ENCODE data around the gene ALG6.
"Not testable (repeated sequence)": the region's sequence is repeated elsewhere in the genome, so short reads cannot be mapped to it uniquely, and the experiment has no call there.

Gene ALG6

DNA sequence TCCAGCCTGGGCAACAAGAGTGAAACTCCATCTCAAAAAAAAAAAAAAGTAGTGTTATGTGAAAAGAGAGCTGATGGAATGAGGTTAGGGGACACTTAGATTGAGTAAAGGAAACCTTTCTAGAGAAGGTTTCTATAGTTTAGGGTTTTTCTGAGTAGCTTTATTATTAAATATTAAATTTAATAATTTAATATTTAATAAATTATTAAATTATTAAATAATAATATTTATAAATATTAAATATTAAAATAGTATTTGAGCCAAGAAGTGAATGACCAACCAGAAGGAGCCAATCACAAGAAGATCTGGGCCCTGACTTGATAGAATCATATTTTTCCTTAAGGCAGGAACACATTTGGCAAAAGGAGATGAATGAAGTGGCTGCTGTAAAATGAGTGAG is 50.7 kb downstream of the ALG6 start:
- no peak for DNase-seq

GRCh38 chr1:63420746-63421145 is 53.3 kb downstream of the ALG6 start:
- not testable (repeated sequence) for DNase-seq

GRCh38 chr1:63423649-63424048 is 56.2 kb downstream of the ALG6 start:
- no peak for DNase-seq

GRCh38 chr1:63428815-63429214 is 61.4 kb downstream of the ALG6 start:
- no peak for DNase-seq

- no peak for DNase-seq
These were observed 61.9 kb downstream of the ALG6 start for GRCh38 chr1:63429281-63429680.

GRCh38 chr1:63435161-63435560 is 67.7 kb downstream of the ALG6 start:
- DNase-seq: no peak

GRCh38 chr1:63442141-63442475 is 74.7 kb downstream of the ALG6 start:
- no peak for DNase-seq

DNA sequence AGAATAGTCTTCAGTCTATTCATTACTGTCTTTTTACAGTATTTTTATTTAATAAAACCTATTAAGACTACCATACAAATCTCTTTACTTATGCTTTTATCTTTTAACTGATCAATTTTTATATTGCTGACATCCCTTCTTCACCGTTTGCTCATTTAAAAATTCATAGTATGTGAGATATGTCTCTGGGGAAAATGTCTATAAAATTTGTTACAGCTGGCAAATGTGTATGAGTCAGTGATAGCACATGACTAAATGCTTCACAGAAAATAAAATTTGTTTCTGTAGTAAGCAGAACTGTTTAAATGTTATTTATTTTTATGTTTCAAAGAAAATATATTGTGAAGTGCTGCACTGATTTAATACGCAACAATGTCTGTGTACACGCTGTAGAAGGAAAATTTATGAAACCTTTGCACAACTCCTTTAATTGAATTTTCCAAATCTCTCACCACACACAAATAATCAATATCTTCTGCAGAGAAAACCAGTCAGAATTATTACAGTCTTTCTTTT is 81.4 kb downstream of the ALG6 start:
- no peak for DNase-seq

DNA sequence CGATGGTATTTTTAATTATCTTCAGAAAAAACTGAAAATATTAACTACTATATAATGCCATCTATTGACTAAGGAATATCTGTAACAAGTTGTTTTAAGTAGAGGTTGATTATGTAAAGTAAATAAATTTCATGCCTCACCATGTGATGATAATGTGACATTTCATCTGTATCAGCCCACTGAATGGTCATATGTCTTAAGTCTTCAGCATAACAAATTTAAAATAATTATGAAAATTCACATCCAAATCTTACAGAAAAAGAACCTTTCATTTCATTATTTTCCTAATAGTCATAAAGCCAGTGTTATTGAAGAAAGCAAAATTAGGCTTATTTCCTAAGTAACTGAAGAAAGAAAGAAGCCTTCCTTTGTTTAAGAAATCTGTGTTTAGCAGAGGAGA is 83.0 kb downstream of the ALG6 start:
- DNase-seq: no peak

DNA sequence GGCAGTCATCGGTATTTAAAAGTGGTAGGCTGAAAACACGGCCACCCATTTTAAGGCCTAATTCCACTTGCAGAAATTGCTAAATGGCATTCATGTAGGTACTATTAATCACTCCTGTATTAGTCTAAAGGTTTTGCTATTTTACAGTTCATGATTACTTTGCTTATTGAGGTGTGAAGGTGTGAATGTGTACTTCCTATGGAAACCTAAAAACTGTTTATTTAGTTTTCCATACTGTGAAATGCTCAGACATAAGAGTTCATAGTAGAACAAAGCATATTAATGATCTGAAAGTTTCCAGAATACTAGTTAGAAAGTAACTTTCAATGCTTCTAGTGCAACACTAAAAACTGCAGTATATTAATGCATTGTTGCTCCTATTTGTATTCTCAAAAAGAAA is 85.8 kb downstream of the ALG6 start:
- DNase-seq: no peak

DNA sequence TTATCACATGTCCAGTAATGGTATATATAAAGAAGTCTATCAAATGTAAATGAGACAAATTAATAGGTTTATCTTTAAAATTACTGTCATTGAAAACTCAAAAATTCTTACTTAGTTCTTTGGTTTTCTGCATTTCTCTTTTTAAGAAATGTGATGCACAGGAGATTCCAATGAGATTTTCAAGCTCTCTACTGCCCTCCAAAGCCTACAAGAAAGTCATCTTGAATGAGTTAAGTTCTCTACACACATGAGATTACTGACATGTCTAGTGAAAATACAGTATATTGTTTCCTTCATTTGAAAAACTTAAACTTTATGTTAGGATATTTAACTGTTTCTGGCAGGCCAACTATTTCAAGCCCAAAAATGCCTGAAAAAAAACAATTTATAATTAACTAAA is 86.8 kb downstream of the ALG6 start:
- DNase-seq: no peak

GRCh38 chr1:63458750-63459149 is 91.3 kb downstream of the ALG6 start:
- no peak for DNase-seq

DNA sequence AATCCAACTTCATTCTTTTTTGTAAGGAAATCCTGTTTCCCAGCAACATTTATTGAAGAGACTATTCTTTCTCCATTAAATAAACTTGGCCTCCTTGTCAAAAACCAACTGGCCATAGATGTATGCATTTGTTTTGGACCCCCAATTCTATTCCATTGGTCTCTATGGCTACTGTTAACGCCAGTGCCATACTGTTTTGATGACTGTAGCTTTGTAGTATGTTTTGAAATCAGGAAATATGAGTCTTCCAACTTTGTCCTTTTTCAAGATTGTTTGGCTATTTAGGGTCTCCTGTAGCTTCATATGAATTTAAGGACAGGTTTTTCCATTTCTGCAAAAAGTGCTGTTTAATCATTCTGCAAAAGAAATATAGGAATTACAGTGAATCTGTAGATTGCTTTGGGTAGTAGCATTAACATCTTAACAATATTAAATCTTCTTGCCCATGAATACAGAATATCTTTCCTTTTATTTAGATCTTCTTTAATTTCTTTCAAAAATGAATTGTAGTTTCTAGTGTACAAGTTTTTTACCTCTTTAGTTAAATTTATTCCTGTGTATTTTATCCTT is 94.3 kb downstream of the ALG6 start:
- no peak for DNase-seq

DNA sequence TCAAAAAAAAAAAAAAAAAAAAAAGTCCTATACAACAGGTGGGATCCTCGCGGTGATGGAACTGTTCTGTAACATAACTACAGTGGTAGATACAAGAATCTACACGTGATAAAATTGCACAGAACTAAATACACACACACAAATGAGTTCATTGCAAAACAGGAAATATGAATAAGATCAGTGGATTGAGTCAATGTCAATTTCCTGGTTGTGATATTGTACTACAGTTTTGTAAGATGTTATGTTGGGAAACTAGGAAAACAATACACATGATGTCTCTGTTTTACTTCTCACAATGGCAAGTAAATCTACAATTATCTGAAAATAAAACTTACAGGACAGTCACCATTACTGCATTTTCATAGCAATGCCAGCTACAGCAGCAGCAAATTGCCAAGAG is 95.8 kb downstream of the ALG6 start:
- no peak for DNase-seq

GRCh38 chr1:63466181-63466580 is 98.8 kb downstream of the ALG6 start:
- no peak for DNase-seq

GRCh38 chr1:63466759-63467158 is 99.3 kb downstream of the ALG6 start:
- DNase-seq: no peak

GRCh38 chr1:63468683-63469082 is 101.3 kb downstream of the ALG6 start:
- DNase-seq: not testable (repeated sequence)

- no peak for DNase-seq
These were observed 108.3 kb downstream of the ALG6 start for GRCh38 chr1:63475761-63476160.

DNA sequence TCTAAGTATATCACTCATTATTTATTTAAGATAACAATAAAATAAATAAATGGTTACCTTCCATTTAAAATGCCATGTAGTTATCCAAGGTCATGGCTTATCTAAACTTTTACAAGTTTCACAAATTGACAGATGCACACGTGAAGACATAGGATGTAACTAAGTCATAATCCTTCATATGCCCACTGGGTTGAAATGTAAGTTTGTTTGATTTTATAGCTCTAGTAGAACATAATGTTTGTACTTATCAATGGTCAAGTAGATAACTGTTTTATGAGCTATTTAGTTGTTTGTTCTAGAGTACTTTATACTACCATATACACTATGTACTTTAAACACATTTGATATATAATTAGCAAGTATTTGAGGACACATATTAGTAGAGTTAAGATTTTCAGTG is 112.6 kb downstream of the ALG6 start:
- DNase-seq: no peak

- no peak for DNase-seq
These were observed 119.2 kb downstream of the ALG6 start for GRCh38 chr1:63486629-63487028.

DNA sequence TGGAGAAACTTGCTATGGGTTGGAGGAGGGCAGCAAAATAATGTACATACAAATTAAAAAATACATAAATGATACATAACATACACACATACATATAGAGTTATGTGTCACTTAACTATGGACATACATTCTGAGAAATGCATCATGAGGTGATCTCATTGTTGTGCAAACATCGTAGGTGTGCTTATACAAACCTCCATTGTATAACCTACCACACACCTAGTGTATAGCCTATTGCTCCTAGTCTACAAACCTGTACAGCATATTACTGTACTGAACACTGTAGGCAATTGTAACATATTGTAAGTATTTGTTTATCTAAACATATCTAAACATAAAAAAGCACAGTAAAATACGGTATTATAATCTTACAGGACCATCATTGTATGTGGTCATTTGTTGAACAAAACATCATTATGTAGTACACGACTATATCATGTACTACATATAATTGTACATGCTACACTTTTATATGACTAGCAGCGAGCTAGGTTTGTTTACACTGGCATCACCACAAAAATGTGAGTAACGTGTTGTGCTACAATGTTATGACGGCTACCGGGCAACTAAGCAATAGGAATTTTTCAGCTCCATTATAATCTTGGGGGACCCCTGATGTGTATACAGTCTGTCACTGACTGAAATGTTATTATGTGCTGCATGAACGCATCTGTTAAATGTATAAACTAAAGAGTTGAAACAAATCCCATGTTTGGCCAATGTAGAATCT is 120.1 kb downstream of the ALG6 start:
- no peak for DNase-seq
